GM19043 (cell line): ENCODE data around the gene ANK3.

ENCODE experiments used
- ATAC-seq: cut with Tn5 transposase; IDR thresholded peaks from one replicate; pipeline ENCODE4 v1.9.1; 2021; ENCODE audit warnings: low read depth; ENCODE audit not compliant: unreplicated experiment

Gene ANK3

GRCh38 chr10:60289800-60290199 lies 99.9 kb downstream of the ANK3 start:
- no peak for ATAC-seq

GRCh38 chr10:60288256-60288655 lies 101.4 kb downstream of the ANK3 start:
- ATAC-seq, result no peak

GRCh38 chr10:60286559-60286958 lies 103.1 kb downstream of the ANK3 start:
- ATAC-seq, result no peak

- ATAC-seq, result no peak
These were observed 106.3 kb downstream of the ANK3 start for GRCh38 chr10:60283397-60283796.

GRCh38 chr10:60282771-60283353 lies 106.8 kb downstream of the ANK3 start:
- no peak for ATAC-seq

GRCh38 chr10:60281792-60282353 lies 107.8 kb downstream of the ANK3 start:
- no peak for ATAC-seq

- no peak for ATAC-seq
These were observed 108.3 kb downstream of the ANK3 start for GRCh38 chr10:60281331-60281730.

GRCh38 chr10:60280475-60280874 lies 109.2 kb downstream of the ANK3 start:
- ATAC-seq, result no peak

GRCh38 chr10:60277656-60278055 lies 112.0 kb downstream of the ANK3 start:
- no peak for ATAC-seq

- no peak for ATAC-seq
These were observed 113.4 kb downstream of the ANK3 start for GRCh38 chr10:60276232-60276631.

- ATAC-seq, result no peak
These were observed 118.2 kb downstream of the ANK3 start for GRCh38 chr10:60271319-60272040.

- no peak for ATAC-seq
These were observed 119.2 kb downstream of the ANK3 start for GRCh38 chr10:60270426-60270825.

GRCh38 chr10:60267802-60268201 lies 121.9 kb downstream of the ANK3 start:
- ATAC-seq, result no peak

GRCh38 chr10:60266513-60266912 lies 123.2 kb downstream of the ANK3 start:
- no peak for ATAC-seq

- no peak for ATAC-seq
These were observed 127.0 kb downstream of the ANK3 start for GRCh38 chr10:60262647-60263126.

GRCh38 chr10:60260321-60260720 lies 129.4 kb downstream of the ANK3 start:
- no peak for ATAC-seq

GRCh38 chr10:60258429-60258797 lies 131.3 kb downstream of the ANK3 start:
- no peak for ATAC-seq

- no peak for ATAC-seq
These were observed 131.8 kb downstream of the ANK3 start for GRCh38 chr10:60257767-60258428.

- ATAC-seq, result no peak
These were observed 134.9 kb downstream of the ANK3 start for GRCh38 chr10:60254776-60255175.

GRCh38 chr10:60253484-60253883 lies 136.2 kb downstream of the ANK3 start:
- ATAC-seq, result no peak

- no peak for ATAC-seq
These were observed 137.0 kb downstream of the ANK3 start for GRCh38 chr10:60252688-60253087.
